Activated CD4-positive, alpha-beta T cell treated with anti-CD3 and anti-CD28 coated beads, Interleukin-2, amount 50 U/mL, for 16 hours (primary cell): ENCODE results near the gene PRMT7.

Experiments
- DNase-seq: peaks from one replicate; pipeline ENCODE4 v3.0.0-alpha.2; 2020

The PRMT7 gene

GRCh38 chr16:68377667-68378393 is 67.0 kb downstream of the PRMT7 start:
- DNase-seq, result no peak

GRCh38 chr16:68378436-68379415 is 67.9 kb downstream of the PRMT7 start:
- DNase-seq, result no peak

- no peak for DNase-seq
Measured at GRCh38 chr16:68379472-68380347, 68.9 kb downstream of the PRMT7 start.

GRCh38 chr16:68380348-68380670 is 69.5 kb downstream of the PRMT7 start:
- DNase-seq, result no peak

GRCh38 chr16:68380676-68381362 is 70.0 kb downstream of the PRMT7 start:
- DNase-seq, result no peak

- DNase-seq, result no peak
Measured at GRCh38 chr16:68381363-68381724, 70.5 kb downstream of the PRMT7 start.

GRCh38 chr16:68382296-68382718 is 71.5 kb downstream of the PRMT7 start:
- peak; percentile 23 for DNase-seq

- no peak for DNase-seq
Measured at GRCh38 chr16:68383858-68384257, 73.0 kb downstream of the PRMT7 start.

- DNase-seq, result no peak
Measured at GRCh38 chr16:68384288-68385161, 73.7 kb downstream of the PRMT7 start.

- DNase-seq, result no peak
Measured at GRCh38 chr16:68385371-68385770, 74.6 kb downstream of the PRMT7 start.

- no peak for DNase-seq
Measured at GRCh38 chr16:68386628-68387027, 75.8 kb downstream of the PRMT7 start.

GRCh38 chr16:68387301-68387700 is 76.5 kb downstream of the PRMT7 start:
- no peak for DNase-seq

GRCh38 chr16:68388124-68388523 is 77.3 kb downstream of the PRMT7 start:
- DNase-seq, result no peak

GRCh38 chr16:68389006-68389405 is 78.2 kb downstream of the PRMT7 start:
- DNase-seq, result no peak

- no peak for DNase-seq
Measured at GRCh38 chr16:68389750-68390371, 79.0 kb downstream of the PRMT7 start.

- DNase-seq, result no peak
Measured at GRCh38 chr16:68393333-68393732, 82.5 kb downstream of the PRMT7 start.

- no peak for DNase-seq
Measured at GRCh38 chr16:68395167-68395786, 84.5 kb downstream of the PRMT7 start.

GRCh38 chr16:68395815-68396214 is 85.0 kb downstream of the PRMT7 start:
- no peak for DNase-seq

- DNase-seq, result peak; percentile 31
Measured at GRCh38 chr16:68396481-68396880, 85.7 kb downstream of the PRMT7 start.

GRCh38 chr16:68397710-68398201 is 86.9 kb downstream of the PRMT7 start:
- no peak for DNase-seq
